HG03575 (cell line): ENCODE results near the gene RUFY4.
"Not testable (repeated sequence)": the region's sequence is repeated elsewhere in the genome, so short reads cannot be mapped to it uniquely, and the experiment has no call there.

Experiments
- ATAC-seq: cut with Tn5 transposase; IDR thresholded peaks from one replicate; pipeline ENCODE4 v1.9.1; 2021; ENCODE audit not compliant: unreplicated experiment, insufficient number of reproducible peaks, low FRiP score; ENCODE audit errors: extremely low read depth

RUFY4 gene

DNA sequence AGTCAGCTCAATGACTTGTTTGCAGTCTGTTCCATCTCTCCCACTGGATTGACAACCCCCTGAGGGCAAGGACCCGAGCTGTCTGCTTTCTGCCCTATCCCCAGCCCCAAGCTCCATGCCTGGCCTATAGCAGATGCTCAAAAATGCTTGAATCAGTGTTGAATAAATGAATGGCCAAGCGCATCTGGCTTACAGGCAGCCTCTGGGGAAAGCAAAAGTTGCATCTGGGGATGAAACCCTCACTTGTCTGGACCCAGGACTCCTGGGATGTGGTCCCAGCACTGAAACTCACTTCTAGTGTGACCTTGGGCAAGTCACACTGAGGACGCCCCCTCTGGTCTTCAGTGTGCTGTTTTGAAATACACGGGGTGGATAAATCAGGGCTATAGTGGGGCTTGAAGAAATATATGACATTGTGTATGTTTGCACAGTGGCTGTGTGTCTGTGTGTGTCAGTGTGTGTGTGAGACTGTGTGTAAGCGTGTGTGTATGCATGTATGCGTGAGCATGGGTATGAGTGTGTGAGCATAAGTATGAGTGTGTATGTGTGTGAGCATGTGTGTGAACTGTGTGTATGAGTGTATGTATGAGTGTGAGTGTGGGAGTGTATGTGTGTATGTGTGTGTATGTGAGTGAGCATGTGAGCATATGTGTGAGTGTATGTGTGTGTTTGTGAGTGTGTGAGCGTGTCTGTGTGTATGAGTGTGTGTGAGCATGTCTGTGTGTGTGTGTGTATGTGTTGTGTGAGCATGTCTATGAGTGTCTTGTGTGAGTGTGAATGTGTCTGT lies 38.5 kb upstream of the RUFY4 start:
- no peak for ATAC-seq

DNA sequence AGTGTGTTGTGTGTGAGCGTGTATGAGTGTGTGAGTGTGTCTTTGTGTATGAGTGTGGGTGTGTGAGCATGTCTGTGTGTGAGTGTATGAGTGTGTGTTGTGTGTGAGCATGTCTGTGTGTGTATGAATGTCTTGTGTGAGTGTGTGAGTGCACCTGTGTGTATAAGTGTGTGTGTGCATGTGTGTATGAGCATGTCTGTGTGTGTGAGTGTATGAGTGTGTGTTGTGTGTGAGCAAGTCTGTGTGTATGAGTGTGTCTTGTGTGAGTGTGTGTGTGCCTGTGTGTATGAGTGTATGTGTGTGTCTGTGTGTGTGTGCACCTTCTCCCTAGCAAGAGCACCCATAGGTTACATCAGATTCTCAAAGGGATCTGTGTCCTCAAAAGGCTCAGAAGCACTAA lies 37.8 kb upstream of the RUFY4 start:
- ATAC-seq, result no peak

DNA sequence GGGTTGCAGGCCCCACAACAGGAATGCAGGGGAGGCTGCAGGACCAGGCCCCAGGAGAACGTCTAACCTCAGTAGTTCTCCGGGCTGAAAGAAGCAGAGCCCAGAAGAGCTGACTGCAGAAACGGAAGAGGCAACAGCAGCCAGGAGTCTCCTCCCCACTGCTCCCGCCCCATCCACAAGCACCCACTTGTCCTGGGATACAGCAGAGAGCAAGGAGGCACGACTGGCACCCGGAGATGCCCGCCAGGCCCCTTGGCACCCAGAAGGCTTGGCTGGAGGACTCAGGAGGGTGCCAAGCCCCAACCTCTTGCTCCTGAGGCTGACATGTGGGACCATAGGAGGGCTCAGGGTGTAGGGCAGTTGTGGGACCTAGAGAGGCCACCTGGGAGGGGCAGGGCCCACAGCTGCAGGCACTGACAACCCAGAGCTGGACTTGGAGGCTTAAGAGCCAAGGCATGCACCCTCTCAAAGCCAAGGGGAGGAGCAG lies 37.2 kb upstream of the RUFY4 start:
- ATAC-seq, result no peak

DNA sequence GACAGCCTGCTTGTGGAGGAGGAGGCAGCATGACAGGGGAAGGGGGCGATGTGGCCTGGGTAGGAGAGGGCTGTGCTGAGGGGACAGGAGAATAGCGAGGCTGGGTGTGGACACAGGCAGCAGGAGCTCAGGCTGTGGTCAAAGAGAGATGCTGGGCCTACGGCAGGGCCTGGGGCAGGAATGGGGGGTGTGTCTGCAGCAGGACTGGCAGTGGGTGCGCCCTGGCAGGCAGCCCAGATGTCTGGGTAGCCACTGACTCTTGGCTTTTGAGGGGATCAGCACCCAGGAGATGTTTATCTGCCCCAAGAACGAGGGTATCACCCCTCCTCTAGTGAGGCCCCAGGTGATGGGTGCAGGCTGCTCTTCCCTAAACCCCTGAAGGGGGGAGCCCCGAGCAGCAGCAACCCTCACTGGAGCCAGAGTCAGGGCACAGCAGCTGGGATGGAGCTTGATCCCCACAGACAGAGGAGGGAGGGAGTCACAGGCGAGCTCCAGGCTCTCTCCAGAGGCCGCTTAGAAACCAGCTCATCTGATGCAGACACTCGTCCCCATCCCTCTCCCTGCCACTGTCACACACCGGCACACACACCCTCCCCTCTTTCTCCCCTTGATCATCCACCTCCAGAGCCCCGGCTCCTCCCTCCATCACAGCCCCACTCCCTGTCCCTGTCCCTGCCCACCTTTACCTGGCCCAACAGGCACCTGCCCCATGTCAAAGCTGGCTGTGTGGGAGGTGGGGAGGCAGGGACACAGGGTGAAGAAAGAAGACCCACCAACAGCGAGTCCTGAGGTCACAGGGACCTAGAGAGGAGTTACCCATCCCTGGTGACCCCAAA lies 36.5 kb upstream of the RUFY4 start:
- ATAC-seq, result no peak

DNA sequence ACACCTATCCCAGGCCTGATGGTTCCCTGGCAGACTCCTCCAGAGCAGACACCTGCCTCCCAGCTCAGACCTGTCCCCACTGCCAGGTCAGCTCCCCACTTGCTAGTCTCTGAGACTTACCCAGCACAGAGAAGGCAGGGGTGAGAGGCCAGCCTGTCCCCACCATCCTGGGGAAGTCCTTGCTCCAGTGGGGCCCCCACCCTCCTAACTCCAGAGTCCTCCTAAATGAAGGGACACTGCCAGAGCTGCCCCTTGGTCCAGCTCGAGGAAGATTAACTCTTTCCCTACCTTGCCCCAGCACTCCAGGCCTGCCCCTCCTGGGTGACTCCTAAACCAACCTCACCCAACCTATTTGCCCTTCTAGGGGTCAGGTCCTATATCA lies 35.9 kb upstream of the RUFY4 start:
- no peak for ATAC-seq

DNA sequence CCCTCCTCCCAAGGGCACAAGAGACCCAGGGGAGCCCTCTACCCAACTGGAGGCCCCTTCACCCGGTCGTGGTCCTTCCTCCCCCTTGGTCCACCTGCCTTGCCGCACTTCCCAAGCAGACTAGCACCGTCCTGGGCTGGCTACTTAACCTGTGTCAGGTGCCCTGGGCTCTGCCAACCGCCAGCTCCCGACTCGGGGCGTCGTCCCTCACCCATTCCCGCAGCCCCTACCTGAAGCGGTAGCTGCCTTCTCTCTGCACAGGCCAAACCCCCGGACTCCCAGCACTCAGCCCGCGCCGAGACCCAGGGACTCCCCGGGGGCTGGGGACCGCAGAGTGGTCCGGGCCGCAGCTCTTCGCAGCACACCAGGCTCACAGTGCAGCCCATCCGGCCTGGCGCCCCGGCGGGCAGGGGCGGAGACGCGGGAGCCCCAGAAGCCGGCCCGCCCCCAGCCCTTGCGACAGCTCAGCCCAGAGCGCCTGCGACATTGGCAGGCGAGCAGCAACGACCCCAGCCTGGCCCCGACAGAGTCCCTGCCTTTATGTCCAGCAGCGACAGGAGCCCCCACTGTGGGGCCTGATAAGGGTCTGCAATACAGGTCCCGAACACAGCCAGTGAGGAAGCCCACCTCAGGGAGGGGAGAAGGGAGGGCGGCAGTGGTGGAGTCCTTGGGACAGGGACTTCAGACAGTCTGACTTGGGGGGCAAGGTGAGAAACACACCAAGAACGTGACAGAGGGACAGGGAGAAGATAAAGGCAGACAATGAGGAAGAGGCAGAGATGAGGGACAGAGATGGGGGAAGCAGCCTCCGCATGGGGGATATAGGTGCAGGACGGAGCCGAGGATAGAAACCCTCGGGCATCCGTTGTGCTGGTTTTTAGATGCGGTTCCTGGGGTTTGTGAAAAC lies 35.2 kb upstream of the RUFY4 start:
- ATAC-seq, result no peak

DNA sequence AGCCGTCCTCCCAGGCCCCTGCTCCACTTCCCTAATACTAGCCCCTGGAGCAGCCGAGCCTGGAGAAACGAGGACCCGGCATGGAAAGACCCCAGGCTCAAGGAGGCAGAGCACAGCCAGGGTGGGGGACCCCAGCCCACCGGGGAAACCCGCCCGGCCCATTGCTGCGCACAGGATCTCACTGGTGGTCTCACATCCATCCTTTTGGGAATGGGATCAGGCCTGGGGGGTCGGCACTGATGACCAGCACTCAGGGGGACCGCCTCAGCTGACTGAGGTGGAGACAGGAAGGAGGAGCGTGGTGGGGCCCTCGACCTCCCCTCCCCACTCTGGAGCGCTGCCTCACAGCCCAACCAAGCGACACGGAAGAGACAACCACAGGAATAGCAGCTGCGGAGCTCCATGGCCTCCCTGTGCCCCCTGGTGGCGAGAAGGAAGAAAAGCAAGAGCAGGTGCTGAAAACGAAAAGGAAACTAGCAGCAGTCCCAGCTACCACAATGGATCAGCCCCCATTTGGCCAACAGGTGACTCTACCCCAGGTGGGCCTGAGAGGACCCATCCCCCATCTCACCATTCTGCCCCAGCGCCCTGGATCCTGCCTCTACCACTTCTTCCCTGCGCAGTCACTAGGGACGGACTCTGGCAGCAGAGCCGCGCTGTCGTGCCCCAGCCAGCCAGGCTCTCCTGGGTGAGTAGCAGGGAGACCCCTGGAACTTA lies 34.4 kb upstream of the RUFY4 start:
- ATAC-seq, result peak; percentile 71

DNA sequence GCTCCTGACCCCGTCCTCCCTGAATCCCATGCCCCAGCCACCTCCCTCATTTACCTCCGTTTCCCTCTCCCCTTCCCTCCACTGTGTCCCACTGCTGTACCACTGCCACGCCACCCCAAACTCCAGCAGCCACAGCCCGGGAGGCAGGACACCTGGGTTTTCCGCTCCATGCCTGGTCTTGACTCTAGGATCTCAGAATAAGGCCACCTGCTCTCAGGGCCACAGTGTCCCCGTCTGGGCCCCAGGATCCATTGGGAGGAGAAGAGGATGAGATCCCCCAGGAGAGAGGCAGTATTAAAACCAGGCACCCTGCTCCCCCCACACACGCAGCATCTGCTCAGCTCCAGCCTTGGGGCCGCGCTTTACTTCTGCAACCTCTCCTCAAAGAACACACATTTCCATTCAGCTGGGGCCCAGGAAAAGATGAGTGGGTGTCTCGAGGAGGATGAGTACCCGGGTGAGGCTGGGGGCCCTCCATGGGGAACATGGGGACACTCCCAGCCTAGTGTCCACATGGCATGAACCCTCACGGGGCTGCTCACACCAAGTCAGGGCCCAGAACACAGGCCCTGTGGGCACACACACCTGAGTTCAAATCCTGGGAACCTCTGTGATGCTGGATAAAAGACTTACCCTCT lies 33.5 kb upstream of the RUFY4 start:
- no peak for ATAC-seq

DNA sequence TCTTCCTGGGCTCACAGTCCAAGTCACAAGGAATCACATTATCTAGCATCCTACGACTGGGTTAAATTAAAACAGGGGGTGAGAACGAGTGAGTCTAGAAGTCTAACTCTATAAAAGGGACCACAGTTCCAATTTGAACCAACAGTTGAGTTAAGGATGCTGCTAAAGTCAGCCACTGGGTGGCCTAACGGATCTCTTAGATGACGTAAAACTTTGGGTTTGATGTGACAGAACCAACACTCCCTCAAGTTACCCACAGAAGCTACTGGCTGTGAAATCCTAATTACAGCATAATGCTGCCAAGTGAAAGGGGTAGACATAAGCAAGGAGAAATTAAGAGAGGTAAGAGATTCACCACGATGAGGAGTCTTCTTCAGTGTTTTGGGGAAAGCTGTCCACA lies 32.7 kb upstream of the RUFY4 start:
- no peak for ATAC-seq

DNA sequence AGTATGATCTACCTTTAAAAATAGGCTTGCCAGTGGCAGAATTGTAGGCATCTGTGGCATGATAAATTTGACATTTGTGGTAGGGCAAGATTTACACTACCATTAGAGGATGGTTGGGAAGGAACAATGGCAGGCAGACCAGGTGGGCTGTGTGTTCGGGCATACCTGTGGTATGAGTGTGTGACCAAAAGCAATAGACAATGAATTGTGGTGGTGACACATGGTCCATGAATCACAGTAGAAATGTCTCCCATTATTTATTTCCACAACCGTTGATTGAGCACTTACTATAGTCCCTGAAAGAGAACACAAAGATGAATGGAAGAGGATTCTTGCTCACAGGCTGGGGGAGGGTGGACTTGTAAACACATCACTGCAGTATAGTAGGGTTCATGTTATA lies 29.9 kb upstream of the RUFY4 start:
- ATAC-seq, result no peak

DNA sequence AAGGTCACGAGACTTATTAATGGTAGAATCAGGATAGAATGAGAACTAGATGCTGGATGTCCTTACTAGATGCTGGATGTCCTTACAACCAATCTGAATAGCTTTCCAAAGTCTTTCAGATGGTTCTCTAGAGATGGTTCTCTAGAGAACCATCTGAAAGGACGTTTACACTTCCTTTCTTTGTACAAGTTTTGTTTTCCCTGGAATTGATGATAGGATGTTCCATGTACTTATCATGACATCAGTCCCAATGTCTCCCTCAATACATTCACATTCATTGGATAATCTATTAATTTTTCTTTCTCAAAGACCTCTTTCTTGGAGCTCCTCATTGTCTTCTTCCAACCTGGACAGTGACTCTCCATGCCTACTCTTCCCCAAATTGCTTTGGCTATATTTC lies 28.2 kb upstream of the RUFY4 start:
- no peak for ATAC-seq

DNA sequence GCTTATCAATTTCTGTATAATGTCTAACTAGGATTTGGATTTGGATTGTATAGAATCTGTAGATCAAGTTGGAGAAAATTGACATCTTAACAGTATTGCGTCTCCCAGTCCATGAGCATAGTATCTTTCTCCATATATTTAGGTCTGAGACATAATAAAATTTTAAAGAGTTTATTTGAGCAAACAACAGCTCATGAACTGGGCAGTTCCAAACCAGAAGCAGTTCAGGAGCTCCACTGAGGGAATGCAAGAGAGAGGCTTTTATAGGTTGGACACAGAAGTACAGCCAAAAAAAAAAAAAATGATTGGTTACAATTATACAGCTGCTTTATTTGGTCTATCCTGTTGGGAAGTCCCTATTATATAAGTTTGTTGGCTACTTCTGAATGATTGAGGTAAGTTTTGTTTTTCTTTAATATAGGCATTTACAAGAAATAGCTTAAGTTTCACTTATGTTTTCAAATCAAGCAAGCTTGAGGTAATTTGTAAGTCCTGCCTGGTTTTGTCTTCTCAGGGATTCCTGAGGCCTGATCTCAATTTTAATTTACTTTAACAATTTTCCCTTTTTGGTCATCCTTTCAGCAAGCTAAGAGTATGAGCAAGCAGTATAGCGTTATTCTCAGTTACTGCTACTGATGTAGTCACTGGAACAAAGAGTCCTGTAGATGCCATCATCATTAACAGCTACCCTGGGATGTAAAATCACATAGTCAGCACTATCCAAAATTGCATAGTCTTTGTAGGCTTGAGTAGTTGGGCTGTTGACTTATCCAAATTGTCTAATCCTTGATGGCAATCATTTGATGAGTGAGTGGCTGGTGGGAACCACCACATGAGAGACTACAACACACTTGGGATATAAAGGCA lies 27.5 kb upstream of the RUFY4 start:
- ATAC-seq, result no peak

DNA sequence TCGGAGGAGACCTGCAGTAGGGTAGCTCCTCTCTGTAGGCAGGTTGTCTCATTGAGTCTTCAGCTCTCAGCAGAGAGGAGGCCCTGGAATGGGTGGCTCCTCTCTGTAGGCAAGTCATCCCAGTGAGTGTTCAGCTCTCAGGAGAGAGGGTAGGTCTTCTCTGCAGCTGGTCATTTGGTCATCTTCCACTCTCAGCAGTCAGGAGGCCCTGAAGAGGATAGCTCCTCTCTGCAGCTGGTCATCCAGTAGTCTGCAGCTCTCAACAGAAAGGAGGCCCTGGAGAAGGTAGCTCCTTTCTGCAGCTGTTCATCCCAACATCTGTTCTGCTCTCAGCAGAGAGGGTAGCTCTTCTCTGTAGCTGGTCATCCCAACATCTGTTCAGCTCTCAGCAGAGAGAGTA lies 26.0 kb upstream of the RUFY4 start:
- no peak for ATAC-seq

DNA sequence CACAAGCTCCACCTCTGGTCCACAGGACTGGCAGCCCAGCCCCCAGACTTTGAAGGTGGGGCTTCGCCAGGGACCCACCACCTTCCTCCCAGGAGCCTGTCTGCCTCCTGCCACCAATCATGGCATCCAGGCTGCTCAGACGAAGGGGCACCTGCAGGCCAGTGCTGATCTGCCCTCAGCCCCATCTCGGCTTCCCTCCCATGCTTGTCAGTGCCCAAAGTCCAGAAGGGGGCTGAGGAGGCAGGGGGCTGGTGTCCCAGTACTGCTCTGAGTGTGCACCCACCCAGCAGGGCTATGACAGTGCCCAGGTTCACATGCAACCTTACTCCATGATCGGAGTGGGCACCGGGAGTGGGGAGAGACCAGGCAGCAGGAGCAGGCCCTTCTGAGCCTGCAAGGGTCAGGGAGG lies 25.3 kb upstream of the RUFY4 start:
- no peak for ATAC-seq

DNA sequence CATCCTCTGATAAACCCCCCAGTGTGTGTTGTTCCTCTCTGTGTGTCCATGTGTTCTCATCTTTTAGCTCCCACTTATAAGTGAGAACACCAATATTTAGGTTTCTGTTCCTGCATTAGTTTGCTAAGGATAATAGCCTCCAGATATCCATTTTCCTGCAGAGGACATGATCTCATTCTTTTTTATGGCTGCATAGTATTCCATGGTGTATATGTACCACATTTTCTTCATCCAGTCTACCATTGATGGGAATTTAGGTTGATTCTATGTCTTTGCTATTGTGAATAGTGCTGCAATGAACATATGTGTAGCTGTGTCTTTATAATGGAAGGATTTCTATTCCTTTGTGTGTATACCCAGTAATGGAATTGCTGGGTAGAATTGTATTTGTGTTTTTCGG lies 24.5 kb upstream of the RUFY4 start:
- ATAC-seq, result not testable (repeated sequence)

DNA sequence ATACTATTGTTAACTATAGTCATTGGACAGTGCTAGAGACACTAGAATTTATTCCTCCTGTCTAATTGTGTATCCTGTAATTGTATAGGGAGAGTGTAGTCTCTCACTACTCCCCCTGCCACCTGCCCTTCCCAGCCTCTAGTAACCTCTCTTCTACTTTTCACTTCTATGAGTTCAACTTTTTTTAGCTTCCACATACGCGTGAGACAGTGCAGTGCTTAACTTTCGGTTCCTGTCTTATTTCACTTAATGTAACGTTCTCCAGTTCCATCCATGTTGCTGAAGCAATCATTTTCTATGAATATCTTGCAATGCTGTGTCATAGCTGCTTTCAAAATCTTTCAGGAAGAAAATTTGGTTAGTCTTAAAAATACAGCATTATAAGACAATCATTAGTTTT lies 22.8 kb upstream of the RUFY4 start:
- no peak for ATAC-seq

DNA sequence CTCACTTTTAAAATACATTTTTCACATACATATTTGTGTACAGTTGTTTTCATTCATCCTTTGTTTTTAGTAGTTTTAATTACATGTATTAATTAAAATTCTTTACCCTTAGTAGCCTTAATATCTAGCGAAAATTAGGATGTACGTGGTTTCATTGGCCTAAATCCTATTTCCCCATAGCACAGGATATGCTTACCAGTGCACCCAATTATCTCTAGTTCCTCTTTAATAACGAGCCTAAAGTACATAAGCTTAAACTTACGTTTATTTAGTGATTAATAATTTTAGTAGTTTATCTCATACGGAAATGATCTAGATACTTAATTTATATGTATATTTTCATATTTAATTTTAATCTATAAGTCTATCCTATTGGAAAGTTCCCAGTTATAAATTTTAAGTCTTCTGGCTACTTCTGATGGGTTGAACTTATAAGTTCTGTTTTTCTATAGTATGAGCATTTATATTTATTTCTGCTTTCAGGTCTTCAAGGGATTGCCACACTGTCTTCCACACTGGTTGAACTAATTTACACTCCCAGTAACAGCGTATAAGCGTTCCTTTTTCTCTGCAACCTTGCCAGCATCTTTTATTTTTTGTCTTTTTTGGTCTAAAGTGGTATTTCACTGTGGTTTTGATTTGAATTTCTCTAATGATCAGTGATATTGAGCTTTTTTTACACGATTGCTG lies 21.4 kb upstream of the RUFY4 start:
- ATAC-seq, result no peak
